Right atrium auricular region (tissue), 2 donors: Measurements from ENCODE around the gene IFNL2. TPM values are rescaled to one million over a fixed set of nuclear protein-coding genes. Genes with fewer than 3 reads are reported as not detected.
"Not testable (repeated sequence)": the region's sequence is repeated elsewhere in the genome, so short reads cannot be mapped to it uniquely, and the experiment has no call there.

Experiments used
- DNase-seq: peaks from one replicate; pipeline ENCODE4 v3.0.0-alpha.2; 2019; ENCODE audit warnings: low spot score
- H3K27ac ChIP-seq, 2 donors: fragments of 200-600 bp; sonication (generic); 1 replicate in 1 of 2; 2 replicates in 1 of 2; pipeline ENCODE4 v1.5.1; 2016 to 2019
- H3K27me3 ChIP-seq, 2 donors: fragments of 200-600 bp; sonication (generic); one replicate each; pipeline versions ENCODE4 v1.5.1 to v1.6.0; 2017 to 2019
- H3K36me3 ChIP-seq: fragments of 200-600 bp; sonication (generic); one replicate; pipeline ENCODE4 v1.5.1; 2016
- H3K4me1 ChIP-seq, 2 donors: fragments of 200-600 bp; sonication (generic); one replicate each; pipeline versions ENCODE4 v1.5.1 to v1.6.0; 2017 to 2019
- H3K4me3 ChIP-seq, 2 donors: fragments of 200-600 bp; sonication (generic); 1 replicate in 1 of 2; 2 replicates in 1 of 2; pipeline ENCODE4 v1.5.1; 2017 to 2019; ENCODE audit warnings: mild to moderate bottlenecking in 1 of 2, moderate library complexity in 1 of 2
- H3K9me3 ChIP-seq, 2 donors: fragments of 200-600 bp; sonication (generic); one replicate each; pipeline ENCODE4 v1.5.1; 2019
- CTCF ChIP-seq, 2 donors: fragments of 200-600 bp; sonication (generic); IDR thresholded peaks; one replicate each; pipeline ENCODE4 v1.5.1; 2019; ENCODE audit warnings: antibody characterized with exemption in 2 of 2
- total RNA-seq, 2 donors: library from RNA; depleted of rRNA; stranded (reverse); fragments of >200 nt; gene quantifications; one replicate each; pipeline ENCODE4 v1.1.0, GENCODE V29; 2016

The IFNL2 gene
- total RNA-seq, 2 donors from 2014 or later, result not detected

- no peak overlapping the region for H3K4me3 ChIP-seq
- peaks cover 4 to 20% of the 10 kb centered on the region in 2 donors for H3K27me3 ChIP-seq
- peaks cover 0 to 14% of the 10 kb centered on the region in 2 donors for H3K4me1 ChIP-seq
- no peak overlapping the region for H3K27ac ChIP-seq
- TF ChIP-seq CTCF (IDR thresholded peaks at IDR 0.05), result no peak
- H3K36me3 ChIP-seq, result no peaks in the 10 kb centered on the region
- no peaks in the 10 kb centered on the region for H3K9me3 ChIP-seq
- DNase-seq, result no peak
Observed at GRCh38 chr19:39262496-39262895, 5.7 kb upstream of the IFNL2 start.

DNA sequence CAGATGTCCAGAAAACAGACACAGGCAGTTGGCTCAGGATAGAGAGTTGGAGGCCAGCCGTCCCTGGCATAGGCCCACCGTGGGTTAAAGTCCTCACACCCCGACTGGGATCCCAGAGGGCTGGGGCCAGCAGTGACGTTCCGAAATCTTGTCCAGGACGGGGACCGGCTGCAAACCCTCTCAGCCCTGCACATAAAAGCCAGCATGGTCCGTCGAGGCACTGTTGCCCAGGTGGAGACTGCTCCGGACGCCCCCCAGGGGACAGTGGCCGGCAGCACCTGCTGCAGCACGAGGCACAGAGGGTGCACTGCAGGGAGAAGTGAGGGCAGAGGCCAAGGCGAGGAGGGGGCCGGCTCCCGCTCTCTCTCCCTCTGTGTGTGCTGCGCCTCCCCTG, 4.3 kb upstream of the IFNL2 start:
- no peak overlapping the region for H3K4me3 ChIP-seq
- no peak for TF ChIP-seq CTCF (IDR thresholded peaks at IDR 0.05)
- no peaks in the 10 kb centered on the region for H3K9me3 ChIP-seq
- peaks cover 0 to 14% of the 10 kb centered on the region in 2 donors for H3K4me1 ChIP-seq
- H3K36me3 ChIP-seq, result no peaks in the 10 kb centered on the region
- no peak overlapping the region for H3K27ac ChIP-seq
- peaks cover 4 to 20% of the 10 kb centered on the region in 2 donors for H3K27me3 ChIP-seq
- DNase-seq, result no peak

- no peaks in the 10 kb centered on the region for H3K36me3 ChIP-seq
- no peaks in the 10 kb centered on the region for H3K9me3 ChIP-seq
- H3K27me3 ChIP-seq, result peaks cover 4 to 20% of the 10 kb centered on the region in 2 donors
- H3K4me3 ChIP-seq, result no peak overlapping the region
- no peak overlapping the region for H3K27ac ChIP-seq
- no peak for DNase-seq
- peaks cover 0 to 14% of the 10 kb centered on the region in 2 donors for H3K4me1 ChIP-seq
- no peak for TF ChIP-seq CTCF (IDR thresholded peaks at IDR 0.05)
Observed at GRCh38 chr19:39264306-39265290, 3.6 kb upstream of the IFNL2 start.

DNA sequence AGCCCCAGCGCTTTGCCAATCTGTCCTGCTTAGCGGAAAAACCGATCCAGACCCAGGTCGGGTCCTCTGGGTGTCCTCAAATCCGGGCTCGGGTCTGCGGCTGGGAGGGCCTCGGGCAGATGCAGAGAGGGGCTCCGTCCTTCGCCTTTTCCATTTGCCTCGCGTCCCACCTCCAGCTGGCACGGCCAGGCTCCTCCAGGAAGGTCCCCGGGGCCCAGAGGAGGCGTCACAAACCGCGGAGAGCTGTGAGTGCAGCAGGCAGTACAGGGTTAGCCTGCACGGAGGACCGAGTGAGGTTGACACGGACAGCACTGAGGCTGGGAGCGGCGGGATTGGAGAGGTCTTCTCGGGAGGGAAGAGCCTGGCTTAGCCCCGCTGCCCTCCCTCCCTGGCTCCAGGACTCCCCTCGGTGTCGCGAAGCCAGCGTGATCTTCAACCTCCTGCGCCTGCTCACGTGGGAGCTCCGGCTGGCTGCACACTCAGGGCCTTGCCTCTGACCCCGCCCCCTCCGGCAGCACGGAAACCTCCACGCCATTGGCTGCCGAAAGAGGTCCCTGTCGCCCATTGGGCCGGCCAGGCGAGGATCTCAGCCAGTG, 2.8 kb upstream of the IFNL2 start:
- H3K9me3 ChIP-seq, result no peaks in the 10 kb centered on the region
- DNase-seq, result no peak
- H3K36me3 ChIP-seq, result no peaks in the 10 kb centered on the region
- peaks cover 0 to 14% of the 10 kb centered on the region in 2 donors for H3K4me1 ChIP-seq
- peaks cover 4 to 20% of the 10 kb centered on the region in 2 donors for H3K27me3 ChIP-seq
- H3K4me3 ChIP-seq, result no peak overlapping the region
- H3K27ac ChIP-seq, result no peak overlapping the region
- TF ChIP-seq CTCF (IDR thresholded peaks at IDR 0.05), result no peak

DNA sequence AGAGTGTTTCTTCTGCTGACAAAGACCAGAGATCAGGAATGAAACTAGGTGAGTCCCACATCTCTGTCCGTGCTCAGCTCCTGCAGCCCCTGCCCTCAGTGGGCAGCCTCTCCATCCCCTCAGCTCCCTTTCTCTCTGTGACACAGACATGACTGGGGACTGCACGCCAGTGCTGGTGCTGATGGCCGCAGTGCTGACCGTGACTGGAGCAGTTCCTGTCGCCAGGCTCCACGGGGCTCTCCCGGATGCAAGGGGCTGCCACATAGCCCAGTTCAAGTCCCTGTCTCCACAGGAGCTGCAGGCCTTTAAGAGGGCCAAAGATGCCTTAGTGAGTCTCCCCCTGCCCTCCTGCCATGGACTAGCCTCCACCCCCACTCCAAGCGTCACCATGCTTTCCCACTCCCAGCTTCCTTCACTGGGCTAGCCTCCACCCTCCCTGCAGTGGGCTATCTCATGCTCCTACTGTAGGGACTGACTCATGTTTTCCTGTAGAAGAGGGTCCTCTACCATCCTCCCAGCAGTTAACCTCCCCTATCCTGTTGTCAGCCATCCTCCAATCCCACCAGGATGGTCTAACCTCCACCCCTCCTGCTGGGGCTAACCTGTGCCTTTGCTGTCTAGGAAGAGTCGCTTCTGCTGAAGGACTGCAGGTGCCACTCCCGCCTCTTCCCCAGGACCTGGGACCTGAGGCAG, 481 bp downstream of the IFNL2 start:
- Histone ChIP-seq H3K27me3 (peaks cover 4 to 15% of the 10 kb centered on the region in 2 donors), H3K4me1 (peaks cover 0 to 14% of the 10 kb centered on the region in 2 donors)
- not testable (repeated sequence) for H3K9me3 ChIP-seq, DNase-seq, H3K36me3 ChIP-seq, H3K4me3 ChIP-seq, H3K27ac ChIP-seq

DNA sequence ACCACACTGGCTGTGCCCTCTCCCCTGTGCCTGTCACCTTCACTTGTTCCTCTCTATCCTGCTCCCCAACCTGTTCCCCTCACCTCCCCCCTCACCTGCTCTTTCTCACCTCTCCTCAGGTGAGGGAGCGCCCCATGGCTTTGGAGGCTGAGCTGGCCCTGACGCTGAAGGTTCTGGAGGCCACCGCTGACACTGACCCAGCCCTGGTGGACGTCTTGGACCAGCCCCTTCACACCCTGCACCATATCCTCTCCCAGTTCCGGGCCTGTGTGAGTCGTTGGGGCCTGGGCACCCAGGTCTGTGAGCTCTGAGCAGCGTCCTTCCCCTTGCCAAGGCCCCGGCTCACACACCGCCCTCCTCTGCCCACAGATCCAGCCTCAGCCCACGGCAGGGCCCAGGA, 1.2 kb downstream of the IFNL2 start:
- DNase-seq, H3K36me3 ChIP-seq, H3K4me3 ChIP-seq, H3K9me3 ChIP-seq, H3K4me1 ChIP-seq, H3K27ac ChIP-seq, H3K27me3 ChIP-seq: not testable (repeated sequence)
